Measurements from ENCODE around the gene HMCN1. TPM values are rescaled to one million over a fixed set of nuclear protein-coding genes. Genes with fewer than 3 reads are reported as not detected.
"Not testable (repeated sequence)": the region's sequence is repeated elsewhere in the genome, so short reads cannot be mapped to it uniquely, and the experiment has no call there.

HMCN1 gene
- total and polyA plus RNA-seq, 4 donors, result 10.6 to 20.0 (median 16.8) TPM

- no peaks in the 10 kb centered on the region for H3K36me3 ChIP-seq (ENCODE audit: control insufficient read depth, insufficient read depth, low read length)
- H3K4me1 ChIP-seq (ENCODE audit: control insufficient read depth, insufficient read depth, low read length), result no peaks in the 10 kb centered on the region
- no peak for DNase-seq (ENCODE audit: low read depth in 4 of 6, low spot score in 6 of 6)
- H3K27ac ChIP-seq (ENCODE audit: low read depth, low read length), result no peak overlapping the region
- H3K27me3 ChIP-seq (ENCODE audit: control insufficient read depth, insufficient read depth, low read length), result no peaks in the 10 kb centered on the region
- H3K9me3 ChIP-seq (ENCODE audit: control insufficient read depth, insufficient read depth, low read length), result no peaks in the 10 kb centered on the region
- no CpG with 5 or more reads among the region's 10 CpGs for WGBS (ENCODE audit: insufficient coverage)
- H3K4me3 ChIP-seq (ENCODE audit: low read depth, low read length), result no peak overlapping the region
Measured at GRCh38 chr1:186210258-186210657, 476.1 kb downstream of the HMCN1 start.

- not testable (repeated sequence) for H3K36me3 ChIP-seq (ENCODE audit: control insufficient read depth, insufficient read depth, low read length); DNase-seq (ENCODE audit: low read depth in 4 of 6, low spot score in 6 of 6); H3K4me3 ChIP-seq (ENCODE audit: low read depth, low read length); H3K9me3 ChIP-seq (ENCODE audit: control insufficient read depth, insufficient read depth, low read length); H3K4me1 ChIP-seq (ENCODE audit: control insufficient read depth, insufficient read depth, low read length); H3K27ac ChIP-seq (ENCODE audit: low read depth, low read length); H3K27me3 ChIP-seq (ENCODE audit: control insufficient read depth, insufficient read depth, low read length)
Measured at GRCh38 chr1:186211583-186211982, 477.4 kb downstream of the HMCN1 start.

- WGBS (ENCODE audit: insufficient coverage), result no CpG with 5 or more reads among the region's 4 CpGs
- H3K27me3 ChIP-seq (ENCODE audit: control insufficient read depth, insufficient read depth, low read length), result no peaks in the 10 kb centered on the region
- H3K36me3 ChIP-seq (ENCODE audit: control insufficient read depth, insufficient read depth, low read length), result no peaks in the 10 kb centered on the region
- no peak overlapping the region for H3K27ac ChIP-seq (ENCODE audit: low read depth, low read length)
- H3K4me1 ChIP-seq (ENCODE audit: control insufficient read depth, insufficient read depth, low read length), result no peaks in the 10 kb centered on the region
- H3K9me3 ChIP-seq (ENCODE audit: control insufficient read depth, insufficient read depth, low read length), result no peaks in the 10 kb centered on the region
- H3K4me3 ChIP-seq (ENCODE audit: low read depth, low read length), result no peak overlapping the region
- DNase-seq (ENCODE audit: low read depth in 4 of 6, low spot score in 6 of 6), result peak; percentile 58 to 96 (median 70)
Measured at GRCh38 chr1:186212568-186213224, 478.5 kb downstream of the HMCN1 start.

- Histone ChIP-seq H3K27me3 (ENCODE audit: control insufficient read depth, insufficient read depth, low read length) (no peaks in the 10 kb centered on the region), H3K27ac (ENCODE audit: low read depth, low read length) (no peak overlapping the region), H3K9me3 (ENCODE audit: control insufficient read depth, insufficient read depth, low read length) (no peaks in the 10 kb centered on the region), H3K4me1 (ENCODE audit: control insufficient read depth, insufficient read depth, low read length) (no peaks in the 10 kb centered on the region), H3K4me3 (ENCODE audit: low read depth, low read length) (no peak overlapping the region), H3K36me3 (ENCODE audit: control insufficient read depth, insufficient read depth, low read length) (no peaks in the 10 kb centered on the region)
- DNase-seq (ENCODE audit: low read depth in 4 of 6, low spot score in 6 of 6), result peak in 1 of 6 donors; percentile 14
- no CpG with 5 or more reads among the region's 2 CpGs for WGBS (ENCODE audit: insufficient coverage)
Measured at GRCh38 chr1:186213225-186213607, 479.0 kb downstream of the HMCN1 start.

GRCh38 chr1:186214791-186215190 is 480.6 kb downstream of the HMCN1 start:
- Histone ChIP-seq H3K27ac (ENCODE audit: low read depth, low read length) (no peak overlapping the region), H3K27me3 (ENCODE audit: control insufficient read depth, insufficient read depth, low read length) (no peaks in the 10 kb centered on the region), H3K36me3 (ENCODE audit: control insufficient read depth, insufficient read depth, low read length) (no peaks in the 10 kb centered on the region), H3K4me1 (ENCODE audit: control insufficient read depth, insufficient read depth, low read length) (no peaks in the 10 kb centered on the region), H3K9me3 (ENCODE audit: control insufficient read depth, insufficient read depth, low read length) (no peaks in the 10 kb centered on the region), H3K4me3 (ENCODE audit: low read depth, low read length) (no peak overlapping the region)
- no peak for DNase-seq (ENCODE audit: low read depth in 4 of 6, low spot score in 6 of 6)
- WGBS (ENCODE audit: insufficient coverage), result no CpG with 5 or more reads among the region's 1 CpG

GRCh38 chr1:186215636-186216035 is 481.4 kb downstream of the HMCN1 start:
- no peak overlapping the region for H3K4me3 ChIP-seq (ENCODE audit: low read depth, low read length)
- DNase-seq (ENCODE audit: low read depth in 4 of 6, low spot score in 6 of 6), result no peak
- no peaks in the 10 kb centered on the region for H3K27me3 ChIP-seq (ENCODE audit: control insufficient read depth, insufficient read depth, low read length)
- no peaks in the 10 kb centered on the region for H3K9me3 ChIP-seq (ENCODE audit: control insufficient read depth, insufficient read depth, low read length)
- no peak overlapping the region for H3K27ac ChIP-seq (ENCODE audit: low read depth, low read length)
- H3K4me1 ChIP-seq (ENCODE audit: control insufficient read depth, insufficient read depth, low read length), result no peaks in the 10 kb centered on the region
- H3K36me3 ChIP-seq (ENCODE audit: control insufficient read depth, insufficient read depth, low read length), result no peaks in the 10 kb centered on the region

GRCh38 chr1:186218654-186219352 is 484.6 kb downstream of the HMCN1 start:
- no peaks in the 10 kb centered on the region for H3K9me3 ChIP-seq (ENCODE audit: control insufficient read depth, insufficient read depth, low read length)
- 86% methylated on average over 1 of the region's 5 CpGs for WGBS (ENCODE audit: insufficient coverage)
- H3K27ac ChIP-seq (ENCODE audit: low read depth, low read length), result no peak overlapping the region
- DNase-seq (ENCODE audit: low read depth in 4 of 6, low spot score in 6 of 6), result no peak
- no peaks in the 10 kb centered on the region for H3K4me1 ChIP-seq (ENCODE audit: control insufficient read depth, insufficient read depth, low read length)
- no peaks in the 10 kb centered on the region for H3K36me3 ChIP-seq (ENCODE audit: control insufficient read depth, insufficient read depth, low read length)
- no peaks in the 10 kb centered on the region for H3K27me3 ChIP-seq (ENCODE audit: control insufficient read depth, insufficient read depth, low read length)
- no peak overlapping the region for H3K4me3 ChIP-seq (ENCODE audit: low read depth, low read length)

- 93% methylated on average over 2 of the region's 3 CpGs for WGBS (ENCODE audit: insufficient coverage)
Measured at GRCh38 chr1:186220067-186220466, 485.9 kb downstream of the HMCN1 start.

GRCh38 chr1:186220911-186221310 is 486.7 kb downstream of the HMCN1 start:
- Histone ChIP-seq H3K4me1 (ENCODE audit: control insufficient read depth, insufficient read depth, low read length) (no peaks in the 10 kb centered on the region), H3K9me3 (ENCODE audit: control insufficient read depth, insufficient read depth, low read length) (no peaks in the 10 kb centered on the region), H3K4me3 (ENCODE audit: low read depth, low read length) (no peak overlapping the region), H3K27ac (ENCODE audit: low read depth, low read length) (no peak overlapping the region), H3K36me3 (ENCODE audit: control insufficient read depth, insufficient read depth, low read length) (no peaks in the 10 kb centered on the region), H3K27me3 (ENCODE audit: control insufficient read depth, insufficient read depth, low read length) (no peaks in the 10 kb centered on the region)
- 100% methylated on average over 1 of the region's 1 CpG for WGBS (ENCODE audit: insufficient coverage)
- no peak for DNase-seq (ENCODE audit: low read depth in 4 of 6, low spot score in 6 of 6)

More at GRCh38 chr1:186220067-186220466, 485.9 kb downstream of the HMCN1 start:
- Histone ChIP-seq H3K27me3 (ENCODE audit: control insufficient read depth, insufficient read depth, low read length) (no peaks in the 10 kb centered on the region), H3K27ac (ENCODE audit: low read depth, low read length) (no peak overlapping the region), H3K36me3 (ENCODE audit: control insufficient read depth, insufficient read depth, low read length) (no peaks in the 10 kb centered on the region), H3K4me3 (ENCODE audit: low read depth, low read length) (no peak overlapping the region), H3K9me3 (ENCODE audit: control insufficient read depth, insufficient read depth, low read length) (no peaks in the 10 kb centered on the region), H3K4me1 (ENCODE audit: control insufficient read depth, insufficient read depth, low read length) (no peaks in the 10 kb centered on the region)
- no peak for DNase-seq (ENCODE audit: low read depth in 4 of 6, low spot score in 6 of 6)

- DNase-seq (ENCODE audit: low read depth in 4 of 6, low spot score in 6 of 6), result no peak
- Histone ChIP-seq H3K4me1 (ENCODE audit: control insufficient read depth, insufficient read depth, low read length) (no peaks in the 10 kb centered on the region), H3K36me3 (ENCODE audit: control insufficient read depth, insufficient read depth, low read length) (no peaks in the 10 kb centered on the region), H3K9me3 (ENCODE audit: control insufficient read depth, insufficient read depth, low read length) (no peaks in the 10 kb centered on the region), H3K27ac (ENCODE audit: low read depth, low read length) (no peak overlapping the region), H3K4me3 (ENCODE audit: low read depth, low read length) (no peak overlapping the region), H3K27me3 (ENCODE audit: control insufficient read depth, insufficient read depth, low read length) (no peaks in the 10 kb centered on the region)
- WGBS (ENCODE audit: insufficient coverage), result no CpG with 5 or more reads among the region's 1 CpG
Measured at GRCh38 chr1:186225096-186225495, 490.9 kb downstream of the HMCN1 start.

Data from spinal cord (tissue), 10 donors.